ENCODE measurements around the gene LAMA2. TPM values are rescaled to one million over a fixed set of nuclear protein-coding genes. Genes with fewer than 3 reads are reported as not detected.

LAMA2 gene
- total and polyA plus RNA-seq, 2 experiments from 2014 or later: 0.91 to 6.4 TPM

DNA sequence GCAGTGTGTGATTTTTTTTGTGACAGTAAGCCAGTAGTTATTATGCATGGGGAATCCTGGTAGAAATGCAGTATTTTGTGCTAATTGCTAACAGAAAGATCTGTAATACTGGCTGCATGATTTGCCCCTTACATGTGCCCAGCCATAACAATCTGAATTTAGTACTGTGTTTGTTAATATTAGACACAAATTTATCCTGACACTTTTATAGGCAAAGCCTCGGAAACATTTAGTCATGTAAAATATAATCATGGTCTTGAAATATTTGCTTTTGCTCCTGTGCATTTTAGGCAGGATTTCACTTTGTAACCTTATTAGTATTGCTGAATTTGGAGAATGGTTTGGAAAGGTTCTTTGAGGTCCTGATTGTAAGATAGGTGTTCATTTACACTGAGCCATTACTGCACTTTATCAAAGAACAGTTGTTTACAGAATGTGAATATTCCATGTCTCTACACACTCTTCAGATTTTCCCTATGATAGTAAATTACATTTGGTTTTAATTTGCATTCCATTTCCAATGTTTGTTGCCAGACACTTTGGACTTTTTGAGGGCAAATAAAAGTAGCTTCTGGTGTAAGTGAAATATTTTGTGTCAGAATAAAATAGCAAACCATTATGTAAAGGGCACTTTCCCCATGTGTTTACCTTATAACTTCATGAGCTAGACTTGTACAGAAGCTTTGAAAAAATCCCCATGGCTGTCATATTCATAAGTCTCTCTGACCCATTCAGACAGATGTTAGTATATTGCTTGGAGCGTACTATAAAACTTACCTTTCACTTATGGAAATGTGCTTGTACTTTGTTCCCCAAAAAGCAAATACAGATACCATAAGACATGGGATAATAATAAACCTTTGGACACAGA is 477.1 kb downstream of the LAMA2 start (continued):
- TF ChIP-seq, protein P1, sequence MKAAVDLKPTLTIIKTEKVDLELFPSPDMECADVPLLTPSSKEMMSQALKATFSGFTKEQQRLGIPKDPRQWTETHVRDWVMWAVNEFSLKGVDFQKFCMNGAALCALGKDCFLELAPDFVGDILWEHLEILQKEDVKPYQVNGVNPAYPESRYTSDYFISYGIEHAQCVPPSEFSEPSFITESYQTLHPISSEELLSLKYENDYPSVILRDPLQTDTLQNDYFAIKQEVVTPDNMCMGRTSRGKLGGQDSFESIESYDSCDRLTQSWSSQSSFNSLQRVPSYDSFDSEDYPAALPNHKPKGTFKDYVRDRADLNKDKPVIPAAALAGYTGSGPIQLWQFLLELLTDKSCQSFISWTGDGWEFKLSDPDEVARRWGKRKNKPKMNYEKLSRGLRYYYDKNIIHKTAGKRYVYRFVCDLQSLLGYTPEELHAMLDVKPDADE (IDR thresholded peaks at IDR 0.05): no peak
- TF ChIP-seq STAT1 (IDR thresholded peaks at IDR 0.05; ENCODE audit: unreplicated experiment): no peak
- TF ChIP-seq POLR2AphosphoS5 (IDR thresholded peaks at IDR 0.05; ENCODE audit: low read depth): no peak
- TF ChIP-seq, protein P2, sequence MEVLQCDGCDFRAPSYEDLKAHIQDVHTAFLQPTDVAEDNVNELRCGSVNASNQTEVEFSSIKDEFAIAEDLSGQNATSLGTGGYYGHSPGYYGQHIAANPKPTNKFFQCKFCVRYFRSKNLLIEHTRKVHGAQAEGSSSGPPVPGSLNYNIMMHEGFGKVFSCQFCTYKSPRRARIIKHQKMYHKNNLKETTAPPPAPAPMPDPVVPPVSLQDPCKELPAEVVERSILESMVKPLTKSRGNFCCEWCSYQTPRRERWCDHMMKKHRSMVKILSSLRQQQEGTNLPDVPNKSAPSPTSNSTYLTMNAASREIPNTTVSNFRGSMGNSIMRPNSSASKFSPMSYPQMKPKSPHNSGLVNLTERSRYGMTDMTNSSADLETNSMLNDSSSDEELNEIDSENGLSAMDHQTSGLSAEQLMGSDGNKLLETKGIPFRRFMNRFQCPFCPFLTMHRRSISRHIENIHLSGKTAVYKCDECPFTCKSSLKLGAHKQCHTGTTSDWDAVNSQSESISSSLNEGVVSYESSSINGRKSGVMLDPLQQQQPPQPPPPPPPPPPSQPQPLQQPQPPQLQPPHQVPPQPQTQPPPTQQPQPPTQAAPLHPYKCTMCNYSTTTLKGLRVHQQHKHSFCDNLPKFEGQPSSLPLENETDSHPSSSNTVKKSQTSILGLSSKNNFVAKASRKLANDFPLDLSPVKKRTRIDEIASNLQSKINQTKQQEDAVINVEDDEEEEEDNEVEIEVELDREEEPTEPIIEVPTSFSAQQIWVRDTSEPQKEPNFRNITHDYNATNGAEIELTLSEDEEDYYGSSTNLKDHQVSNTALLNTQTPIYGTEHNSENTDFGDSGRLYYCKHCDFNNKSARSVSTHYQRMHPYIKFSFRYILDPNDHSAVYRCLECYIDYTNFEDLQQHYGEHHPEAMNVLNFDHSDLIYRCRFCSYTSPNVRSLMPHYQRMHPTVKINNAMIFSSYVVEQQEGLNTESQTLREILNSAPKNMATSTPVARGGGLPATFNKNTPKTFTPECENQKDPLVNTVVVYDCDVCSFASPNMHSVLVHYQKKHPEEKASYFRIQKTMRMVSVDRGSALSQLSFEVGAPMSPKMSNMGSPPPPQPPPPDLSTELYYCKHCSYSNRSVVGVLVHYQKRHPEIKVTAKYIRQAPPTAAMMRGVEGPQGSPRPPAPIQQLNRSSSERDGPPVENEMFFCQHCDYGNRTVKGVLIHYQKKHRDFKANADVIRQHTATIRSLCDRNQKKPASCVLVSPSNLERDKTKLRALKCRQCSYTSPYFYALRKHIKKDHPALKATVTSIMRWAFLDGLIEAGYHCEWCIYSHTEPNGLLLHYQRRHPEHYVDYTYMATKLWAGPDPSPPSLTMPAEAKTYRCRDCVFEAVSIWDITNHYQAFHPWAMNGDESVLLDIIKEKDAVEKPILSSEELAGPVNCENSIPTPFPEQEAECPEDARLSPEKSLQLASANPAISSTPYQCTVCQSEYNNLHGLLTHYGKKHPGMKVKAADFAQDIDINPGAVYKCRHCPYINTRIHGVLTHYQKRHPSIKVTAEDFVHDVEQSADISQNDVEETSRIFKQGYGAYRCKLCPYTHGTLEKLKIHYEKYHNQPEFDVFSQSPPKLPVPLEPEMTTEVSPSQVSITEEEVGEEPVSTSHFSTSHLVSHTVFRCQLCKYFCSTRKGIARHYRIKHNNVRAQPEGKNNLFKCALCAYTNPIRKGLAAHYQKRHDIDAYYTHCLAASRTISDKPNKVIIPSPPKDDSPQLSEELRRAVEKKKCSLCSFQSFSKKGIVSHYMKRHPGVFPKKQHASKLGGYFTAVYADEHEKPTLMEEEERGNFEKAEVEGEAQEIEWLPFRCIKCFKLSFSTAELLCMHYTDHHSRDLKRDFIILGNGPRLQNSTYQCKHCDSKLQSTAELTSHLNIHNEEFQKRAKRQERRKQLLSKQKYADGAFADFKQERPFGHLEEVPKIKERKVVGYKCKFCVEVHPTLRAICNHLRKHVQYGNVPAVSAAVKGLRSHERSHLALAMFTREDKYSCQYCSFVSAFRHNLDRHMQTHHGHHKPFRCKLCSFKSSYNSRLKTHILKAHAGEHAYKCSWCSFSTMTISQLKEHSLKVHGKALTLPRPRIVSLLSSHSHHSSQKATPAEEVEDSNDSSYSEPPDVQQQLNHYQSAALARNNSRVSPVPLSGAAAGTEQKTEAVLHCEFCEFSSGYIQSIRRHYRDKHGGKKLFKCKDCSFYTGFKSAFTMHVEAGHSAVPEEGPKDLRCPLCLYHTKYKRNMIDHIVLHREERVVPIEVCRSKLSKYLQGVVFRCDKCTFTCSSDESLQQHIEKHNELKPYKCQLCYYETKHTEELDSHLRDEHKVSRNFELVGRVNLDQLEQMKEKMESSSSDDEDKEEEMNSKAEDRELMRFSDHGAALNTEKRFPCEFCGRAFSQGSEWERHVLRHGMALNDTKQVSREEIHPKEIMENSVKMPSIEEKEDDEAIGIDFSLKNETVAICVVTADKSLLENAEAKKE (CRISPR knock-in tag; IDR thresholded peaks at IDR 0.05): no peak

DNA sequence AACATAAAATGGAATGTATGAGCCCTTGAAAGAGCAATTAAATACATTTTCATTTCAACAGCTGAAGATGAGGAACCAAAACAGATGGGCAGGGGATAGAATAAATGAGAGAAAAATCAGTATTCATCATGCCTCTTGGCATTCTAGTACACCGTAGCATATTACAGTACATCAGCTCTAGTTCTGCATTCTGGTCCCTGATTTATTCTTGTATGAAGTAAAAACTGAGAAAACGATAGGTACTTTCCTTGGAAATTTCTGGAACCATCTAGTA is 477.7 kb downstream of the LAMA2 start:
- Histone ChIP-seq H3K36me3 (ENCODE audit: insufficient read depth) (no peaks in the 10 kb centered on the region), H3F3A (replicated peaks; ENCODE audit: low read depth) (no peaks in the 10 kb centered on the region), H3K4me3 (no peak overlapping the region), H3K27me3 (ENCODE audit: insufficient read depth) (no peaks in the 10 kb centered on the region), H3K9me2 (ENCODE audit: insufficient read depth) (no peaks in the 10 kb centered on the region), H3K27ac (ENCODE audit: low read depth) (no peak overlapping the region), H4K20me1 (replicated peaks; ENCODE audit: insufficient read depth) (no peaks in the 10 kb centered on the region), H2AFZ (no peak overlapping the region), H3K4me1 (ENCODE audit: insufficient read depth) (peaks cover 7% of the 10 kb centered on the region), H3K79me2 (replicated peaks; ENCODE audit: insufficient read depth) (no peaks in the 10 kb centered on the region), H3K4me2 (no peak overlapping the region)
- ATAC-seq (no peak), DNase-seq (ENCODE audit: low spot score) (no peak)
- Mint-ChIP-seq H3K27ac (no peak overlapping the region), H3K9me3 (no peaks in the 10 kb centered on the region), H3K4me1 (peaks cover 11% of the 10 kb centered on the region), H3K27me3 (ENCODE audit: insufficient read depth, low read depth, poor library complexity) (no peaks in the 10 kb centered on the region), H3K36me3 (ENCODE audit: low read depth) (no peaks in the 10 kb centered on the region), H3K4me3 (no peak overlapping the region)
- TF ChIP-seq, protein P3, sequence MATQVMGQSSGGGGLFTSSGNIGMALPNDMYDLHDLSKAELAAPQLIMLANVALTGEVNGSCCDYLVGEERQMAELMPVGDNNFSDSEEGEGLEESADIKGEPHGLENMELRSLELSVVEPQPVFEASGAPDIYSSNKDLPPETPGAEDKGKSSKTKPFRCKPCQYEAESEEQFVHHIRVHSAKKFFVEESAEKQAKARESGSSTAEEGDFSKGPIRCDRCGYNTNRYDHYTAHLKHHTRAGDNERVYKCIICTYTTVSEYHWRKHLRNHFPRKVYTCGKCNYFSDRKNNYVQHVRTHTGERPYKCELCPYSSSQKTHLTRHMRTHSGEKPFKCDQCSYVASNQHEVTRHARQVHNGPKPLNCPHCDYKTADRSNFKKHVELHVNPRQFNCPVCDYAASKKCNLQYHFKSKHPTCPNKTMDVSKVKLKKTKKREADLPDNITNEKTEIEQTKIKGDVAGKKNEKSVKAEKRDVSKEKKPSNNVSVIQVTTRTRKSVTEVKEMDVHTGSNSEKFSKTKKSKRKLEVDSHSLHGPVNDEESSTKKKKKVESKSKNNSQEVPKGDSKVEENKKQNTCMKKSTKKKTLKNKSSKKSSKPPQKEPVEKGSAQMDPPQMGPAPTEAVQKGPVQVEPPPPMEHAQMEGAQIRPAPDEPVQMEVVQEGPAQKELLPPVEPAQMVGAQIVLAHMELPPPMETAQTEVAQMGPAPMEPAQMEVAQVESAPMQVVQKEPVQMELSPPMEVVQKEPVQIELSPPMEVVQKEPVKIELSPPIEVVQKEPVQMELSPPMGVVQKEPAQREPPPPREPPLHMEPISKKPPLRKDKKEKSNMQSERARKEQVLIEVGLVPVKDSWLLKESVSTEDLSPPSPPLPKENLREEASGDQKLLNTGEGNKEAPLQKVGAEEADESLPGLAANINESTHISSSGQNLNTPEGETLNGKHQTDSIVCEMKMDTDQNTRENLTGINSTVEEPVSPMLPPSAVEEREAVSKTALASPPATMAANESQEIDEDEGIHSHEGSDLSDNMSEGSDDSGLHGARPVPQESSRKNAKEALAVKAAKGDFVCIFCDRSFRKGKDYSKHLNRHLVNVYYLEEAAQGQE (IDR thresholded peaks at IDR 0.05; ENCODE audit: unreplicated experiment): no peak
- TF ChIP-seq POLR2AphosphoS5 (IDR thresholded peaks at IDR 0.05; ENCODE audit: low read depth) (no peak), JUNB (IDR thresholded peaks at IDR 0.05; ENCODE audit: unreplicated experiment) (no peak), EZH2 (IDR thresholded peaks at IDR 0.05; ENCODE audit: low read depth, unreplicated experiment) (no peak)
